GM19452 (cell line): ENCODE data around the gene CA11.

Source experiments
- ATAC-seq: cut with Tn5 transposase; IDR thresholded peaks from one replicate; pipeline ENCODE4 v1.9.1; 2021; ENCODE audit not compliant: unreplicated experiment

The CA11 gene

GRCh38 chr19:48614436-48615230 lies 31.4 kb downstream of the CA11 start, which contains the start of gene FAM83E:
Gene FAM83E (minus strand): TSS chr19:48615076. CDS start chr19:48613372, 1,704 bp downstream.
- no peak for ATAC-seq

- no peak for ATAC-seq
These were observed 32.0 kb downstream of the CA11 start for GRCh38 chr19:48613852-48614435.

GRCh38 chr19:48613024-48613851 lies 32.7 kb downstream of the CA11 start:
- ATAC-seq, result no peak

- no peak for ATAC-seq
These were observed 34.1 kb downstream of the CA11 start for GRCh38 chr19:48611872-48612271.

GRCh38 chr19:48609571-48610108 lies 36.3 kb downstream of the CA11 start:
- no peak for ATAC-seq

GRCh38 chr19:48608798-48609263 lies 37.2 kb downstream of the CA11 start:
- ATAC-seq, result peak; percentile 55

- no peak for ATAC-seq
These were observed 38.6 kb downstream of the CA11 start for GRCh38 chr19:48607359-48607755.

- no peak for ATAC-seq
These were observed 39.3 kb downstream of the CA11 start, which contains the start of gene SPACA4 for GRCh38 chr19:48606463-48607358. Gene SPACA4 (plus strand): TSS chr19:48606742. CDS start chr19:48606979, 237 bp downstream.

- ATAC-seq, result no peak
These were observed 42.1 kb downstream of the CA11 start for GRCh38 chr19:48603850-48604249.

- no peak for ATAC-seq
These were observed 42.5 kb downstream of the CA11 start for GRCh38 chr19:48603449-48603848.

GRCh38 chr19:48603001-48603400 lies 43.0 kb downstream of the CA11 start:
- no peak for ATAC-seq

GRCh38 chr19:48600679-48601417 lies 45.1 kb downstream of the CA11 start:
- ATAC-seq, result no peak

- no peak for ATAC-seq
These were observed 46.8 kb downstream of the CA11 start for GRCh38 chr19:48598996-48599700.

- no peak for ATAC-seq
These were observed 49.1 kb downstream of the CA11 start for GRCh38 chr19:48596679-48597465.

GRCh38 chr19:48596237-48596636 lies 49.8 kb downstream of the CA11 start:
- ATAC-seq, result no peak

GRCh38 chr19:48595833-48596232 lies 50.2 kb downstream of the CA11 start:
- no peak for ATAC-seq

- ATAC-seq, result no peak
These were observed 50.8 kb downstream of the CA11 start for GRCh38 chr19:48595171-48595570.

GRCh38 chr19:48591021-48591420 lies 55.0 kb downstream of the CA11 start:
- ATAC-seq, result no peak
